22Rv1 (cell line): ENCODE results near the gene CARD9.

Experiments used
- CTCF ChIP-seq: fragments of 450-650 bp; IDR thresholded peaks from 2 replicates; pipeline ENCODE4 v1.5.1; 2017; ENCODE audit warnings: mild to moderate bottlenecking
- ZFX ChIP-seq: fragments of 450-650 bp; IDR thresholded peaks from 2 replicates; pipeline ENCODE4 v1.6.1; 2017; ENCODE audit warnings: antibody characterized with exemption, borderline replicate concordance

GRCh38 chr9:136349546-136349945 is 23.9 kb downstream of the CARD9 start:
- TF ChIP-seq CTCF (no peak), ZFX (no peak)
